Uterus (tissue), 4 donors: ENCODE results near the gene MT3. TPM values are rescaled to one million over a fixed set of nuclear protein-coding genes. Genes with fewer than 3 reads are reported as not detected.

Source experiments
- DNase-seq, 2 donors: peaks; one replicate each; pipeline ENCODE4 v3.0.0-alpha.2; 2019 to 2020
- H3K27ac ChIP-seq, 2 donors: fragments of 200-600 bp; sonication (generic); 1 replicate in 1 of 2; 2 replicates in 1 of 2; pipeline ENCODE4 v1.5.1; 2016 to 2018
- H3K27me3 ChIP-seq, 2 donors: fragments of 200-600 bp; sonication (generic); one replicate each; pipeline ENCODE4 v1.5.1; 2018 to 2019; ENCODE audit warnings: control low read depth in 1 of 2
- H3K36me3 ChIP-seq, 2 donors: fragments of 200-600 bp; sonication (generic); one replicate each; pipeline ENCODE4 v1.5.1; 2019; ENCODE audit warnings: control low read depth in 1 of 2
- H3K4me1 ChIP-seq, 2 donors: fragments of 200-600 bp; sonication (generic); one replicate each; pipeline ENCODE4 v1.5.1; 2018 to 2019; ENCODE audit warnings: control low read depth in 1 of 2
- H3K4me3 ChIP-seq, 2 donors: fragments of 200-600 bp; sonication (generic); 1 replicate in 1 of 2; 2 replicates in 1 of 2; pipeline ENCODE4 v1.5.1; 2018 to 2019; ENCODE audit warnings: mild to moderate bottlenecking in 1 of 2
- H3K9me3 ChIP-seq, 2 donors: fragments of 200-600 bp; sonication (generic); one replicate each; pipeline ENCODE4 v1.5.1; 2019; ENCODE audit warnings: control low read depth in 1 of 2
- POLR2A ChIP-seq, 2 donors: fragments of 450-650 bp; IDR thresholded peaks; one replicate each; pipeline ENCODE4 v1.6.1; 2016; ENCODE audit warnings: antibody characterized with exemption in 2 of 2, mild to moderate bottlenecking in 1 of 2, moderate library complexity in 1 of 2
- intact Hi-C: fragments of 100-400 bp; cut with DNase I; formaldehyde crosslinking; loops from one replicate; pipeline ENCODE4 v1.15.1; 2023; ENCODE audit warnings: low total_unique reads
- total RNA-seq, 4 donors: library from RNA; depleted of rRNA in 3 of 4; stranded (reverse); fragments of >200 nt in 3 of 4; gene quantifications; one replicate each; pipeline versions ENCODE4 v1.1.0 to v1.2.4, GENCODE V29; 2014 to 2023
- TF ChIP-seq, protein P1 (sequence below), 4 experiments: fragments of 200-600 bp in 2 of 4; fragments of 450-650 bp in 2 of 4; sonication (generic) in 2 of 4; IDR thresholded peaks; one replicate each; pipeline ENCODE4 v1.5.1; 2016 to 2019; ENCODE audit warnings: antibody characterized with exemption in 4 of 4, mild to moderate bottlenecking in 2 of 4, moderate library complexity in 1 of 4
- donor health status: DM: yes; HTN: yes; CAD: no.

The MT3 gene
- total RNA-seq, 4 donors from 2014 or later = not detected

DNA sequence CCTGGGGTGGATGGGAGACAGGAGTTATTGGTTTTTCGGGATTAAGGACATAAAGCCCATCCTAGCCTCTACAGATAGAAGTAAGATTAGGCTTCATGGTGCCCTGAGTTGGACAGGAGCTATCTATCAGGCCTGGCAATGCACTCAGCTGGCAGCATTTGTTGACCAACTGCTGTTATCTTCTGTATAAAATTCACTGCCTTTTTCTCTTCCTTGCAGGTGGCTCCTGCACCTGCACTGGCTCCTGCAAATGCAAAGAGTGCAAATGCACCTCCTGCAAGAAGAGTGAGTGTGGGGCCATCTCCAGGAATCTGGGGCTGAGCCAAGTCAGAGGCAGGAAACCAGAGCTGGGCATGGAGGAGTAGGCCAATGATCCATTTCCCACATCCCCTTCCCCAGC lies 49.7 kb downstream of the MT3 start:
- TF ChIP-seq, protein P1, sequence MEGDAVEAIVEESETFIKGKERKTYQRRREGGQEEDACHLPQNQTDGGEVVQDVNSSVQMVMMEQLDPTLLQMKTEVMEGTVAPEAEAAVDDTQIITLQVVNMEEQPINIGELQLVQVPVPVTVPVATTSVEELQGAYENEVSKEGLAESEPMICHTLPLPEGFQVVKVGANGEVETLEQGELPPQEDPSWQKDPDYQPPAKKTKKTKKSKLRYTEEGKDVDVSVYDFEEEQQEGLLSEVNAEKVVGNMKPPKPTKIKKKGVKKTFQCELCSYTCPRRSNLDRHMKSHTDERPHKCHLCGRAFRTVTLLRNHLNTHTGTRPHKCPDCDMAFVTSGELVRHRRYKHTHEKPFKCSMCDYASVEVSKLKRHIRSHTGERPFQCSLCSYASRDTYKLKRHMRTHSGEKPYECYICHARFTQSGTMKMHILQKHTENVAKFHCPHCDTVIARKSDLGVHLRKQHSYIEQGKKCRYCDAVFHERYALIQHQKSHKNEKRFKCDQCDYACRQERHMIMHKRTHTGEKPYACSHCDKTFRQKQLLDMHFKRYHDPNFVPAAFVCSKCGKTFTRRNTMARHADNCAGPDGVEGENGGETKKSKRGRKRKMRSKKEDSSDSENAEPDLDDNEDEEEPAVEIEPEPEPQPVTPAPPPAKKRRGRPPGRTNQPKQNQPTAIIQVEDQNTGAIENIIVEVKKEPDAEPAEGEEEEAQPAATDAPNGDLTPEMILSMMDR (IDR thresholded peaks at IDR 0.05) = no peak
- TF ChIP-seq POLR2A (IDR thresholded peaks at IDR 0.05) = no peak
- peaks cover 0 to 12% of the 10 kb centered on the region in 2 donors for H3K27me3 ChIP-seq
- H3K4me3 ChIP-seq = no peak overlapping the region
- H3K9me3 ChIP-seq = no peaks in the 10 kb centered on the region
- no peaks in the 10 kb centered on the region for H3K36me3 ChIP-seq
- no peak overlapping the region for H3K27ac ChIP-seq
- intact Hi-C loops = no loop called here
- DNase-seq = no peak
- H3K4me1 ChIP-seq = peaks cover 0 to 5% of the 10 kb centered on the region in 2 donors

DNA sequence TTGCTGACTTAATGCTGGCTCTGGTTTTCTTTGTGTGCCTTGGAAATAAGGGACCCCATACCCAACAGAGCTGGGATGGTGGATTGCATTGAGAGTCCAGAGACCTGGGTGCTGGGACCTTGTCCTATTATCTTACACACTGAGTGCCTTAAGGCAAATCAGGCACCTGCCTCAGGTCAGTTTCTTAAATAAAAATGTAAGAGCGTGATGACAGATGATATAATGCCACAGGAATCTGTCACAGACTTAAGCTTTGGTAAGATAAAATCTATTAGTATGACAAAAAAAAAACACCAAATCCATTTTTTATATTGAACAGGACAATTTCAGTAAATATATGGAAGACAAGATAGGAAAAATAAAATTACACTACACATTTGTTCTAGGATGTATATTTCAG lies 50.7 kb downstream of the MT3 start:
- Histone ChIP-seq H3K27ac (no peak overlapping the region), H3K9me3 (no peaks in the 10 kb centered on the region), H3K4me1 (peaks cover 0 to 4% of the 10 kb centered on the region in 2 donors), H3K36me3 (no peaks in the 10 kb centered on the region), H3K4me3 (no peak overlapping the region), H3K27me3 (peaks cover 0 to 12% of the 10 kb centered on the region in 2 donors)
- intact Hi-C loops = no loop called here
- TF ChIP-seq POLR2A (IDR thresholded peaks at IDR 0.05) = no peak
- TF ChIP-seq, protein P1 (IDR thresholded peaks at IDR 0.05) = no peak
- no peak for DNase-seq

Other genes starting within 250 kb of the MT3 start
- gene AMFR, start 164.0 kb upstream of the MT3 start, total RNA-seq = 100 to 1,000 TPM in 2 of 4 donors, 10 to 100 TPM in 2; 81.5 to 190 (median 112) TPM
- gene NUDT21, start 138.2 kb upstream of the MT3 start, total RNA-seq = 100 to 1,000 TPM in 2 of 4 donors, 10 to 100 TPM in 2; 23.1 to 184 (median 89.2) TPM
- 10 to 100 TPM in 2 of 4 donors, 1 to 10 TPM in 2; 5.0 to 78.9 (median 20.3) TPM for gene OGFOD1, start 138.0 kb upstream of the MT3 start, total RNA-seq
- gene BBS2, start 69.5 kb upstream of the MT3 start, total RNA-seq = 100 to 1,000 TPM in 1 of 4 donors, 10 to 100 TPM in 3; 44.1 to 209 (median 82.8) TPM
- not detected for gene MT4, start 24.5 kb upstream of the MT3 start, total RNA-seq
- 100 to 1,000 TPM in 1 of 4 donors, 10 to 100 TPM in 1, under 1 TPM in 2; 0.69 to 152 (median 17.4) TPM for gene MT2A, start 19.1 kb downstream of the MT3 start, total RNA-seq
- gene MT1E, start 36.3 kb downstream of the MT3 start, total RNA-seq = 10 to 100 TPM in 2 of 4 donors, under 1 TPM in 1, not detected in 1; 0.48 to 51.9 (median 51.2) TPM
- 10 to 100 TPM in 1 of 4 donors, 1 to 10 TPM in 1, not detected in 2; 6.2 to 16.6 TPM for gene MT1M, start 43.1 kb downstream of the MT3 start, total RNA-seq
- gene MT1A, start 49.1 kb downstream of the MT3 start, total RNA-seq = 10 to 100 TPM in 1 of 4 donors, not detected in 3; 13.8 TPM
- gene MT1B, start 62.4 kb downstream of the MT3 start, total RNA-seq = not detected
- 1 to 10 TPM in 1 of 4 donors, not detected in 3; 2.1 TPM for gene MT1F, start 68.4 kb downstream of the MT3 start, total RNA-seq
- gene MT1G, start 78.5 kb downstream of the MT3 start, total RNA-seq = 10 to 100 TPM in 1 of 4 donors, not detected in 3; 51.8 TPM
- not detected for gene MT1H, start 80.3 kb downstream of the MT3 start, total RNA-seq
- gene MT1X, start 92.9 kb downstream of the MT3 start, total RNA-seq = 100 to 1,000 TPM in 1 of 4 donors, 10 to 100 TPM in 2, 1 to 10 TPM in 1; 7.4 to 201 (median 66.3) TPM
- gene NUP93, start 140.6 kb downstream of the MT3 start, total RNA-seq = 10 to 100 TPM; 17.6 to 71.0 (median 34.5) TPM